HG03571 (cell line): ENCODE data around the gene TGIF2.

ENCODE experiments used
- ATAC-seq: cut with Tn5 transposase; IDR thresholded peaks from one replicate; pipeline ENCODE4 v1.9.1; 2021; ENCODE audit not compliant: unreplicated experiment

The TGIF2 gene

GRCh38 chr20:36573103-36573797, at the start of gene TGIF2:
TSS of gene TGIF2 (plus strand) at chr20:36573597. CDS start at chr20:36578775, 5,178 bp downstream.
- peak; percentile 44 for ATAC-seq

GRCh38 chr20:36525620-36526365, 47.6 kb upstream of the TGIF2 start:
- ATAC-seq: no peak

GRCh38 chr20:36526521-36527011, 46.8 kb upstream of the TGIF2 start:
- no peak for ATAC-seq

GRCh38 chr20:36527331-36528125, 45.9 kb upstream of the TGIF2 start:
- no peak for ATAC-seq

DNA sequence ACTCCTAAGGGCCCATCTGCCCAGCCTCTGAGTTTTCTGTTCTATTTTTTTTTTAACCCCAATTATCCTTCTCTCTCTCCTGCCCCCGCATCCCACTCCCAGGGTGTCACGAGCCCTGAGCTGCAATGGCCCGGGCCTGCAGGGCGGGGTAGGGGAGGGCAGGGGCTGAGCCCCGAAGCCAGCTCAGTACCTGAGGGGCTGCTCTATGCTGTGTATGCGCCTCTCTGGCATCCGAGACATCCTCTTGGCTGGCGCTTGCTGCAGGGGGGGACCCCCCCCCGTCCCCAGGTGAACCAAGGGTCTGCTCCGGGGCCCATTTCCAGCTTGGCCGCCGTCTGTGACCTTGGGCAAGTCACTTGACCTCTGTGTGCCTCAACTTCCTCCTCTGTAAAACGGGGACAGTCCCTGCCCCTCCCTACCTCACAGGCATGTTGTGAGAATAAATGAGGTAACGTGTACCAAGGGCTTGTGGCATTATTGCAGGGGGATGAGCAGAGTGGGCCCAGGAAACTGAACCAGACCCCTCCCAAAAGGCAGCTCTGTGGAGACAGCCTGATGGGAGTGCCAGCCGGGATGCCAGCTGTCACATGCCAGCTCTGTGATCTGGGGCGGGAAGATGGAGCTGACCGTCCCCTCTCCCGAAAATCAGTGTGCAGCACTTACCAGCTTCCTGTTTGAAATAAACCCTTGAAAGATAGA, 45.1 kb upstream of the TGIF2 start:
- ATAC-seq: no peak

DNA sequence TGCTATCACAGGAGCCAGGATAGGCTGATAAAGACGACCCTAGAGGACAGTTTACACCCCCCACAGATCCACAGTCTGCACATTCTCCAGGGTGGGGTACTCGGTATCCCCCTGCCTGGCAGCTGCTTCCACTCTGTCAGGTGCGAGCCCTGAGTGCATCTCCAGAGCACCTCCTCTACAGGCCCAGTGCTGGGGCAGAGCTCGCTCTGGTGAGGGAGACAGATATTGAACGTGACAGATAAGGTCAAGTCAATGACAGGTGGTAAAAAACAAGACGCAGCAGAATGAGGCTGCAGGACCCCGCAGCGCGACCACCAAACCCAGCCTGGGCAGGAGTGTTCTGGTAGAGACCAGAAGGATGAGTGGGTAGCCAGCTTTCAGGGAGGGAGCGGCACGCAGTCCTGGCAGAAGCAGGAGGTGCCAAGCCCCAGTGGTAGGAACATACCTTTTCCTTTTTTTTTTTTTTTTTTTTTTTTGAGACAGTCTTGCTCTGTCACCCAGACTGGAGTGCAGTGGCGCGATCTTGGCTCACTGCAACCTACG, 44.5 kb upstream of the TGIF2 start:
- ATAC-seq: no peak

GRCh38 chr20:36532388-36532787, 41.0 kb upstream of the TGIF2 start:
- no peak for ATAC-seq

- ATAC-seq: no peak
Measured at GRCh38 chr20:36532822-36533221, 40.6 kb upstream of the TGIF2 start.

DNA sequence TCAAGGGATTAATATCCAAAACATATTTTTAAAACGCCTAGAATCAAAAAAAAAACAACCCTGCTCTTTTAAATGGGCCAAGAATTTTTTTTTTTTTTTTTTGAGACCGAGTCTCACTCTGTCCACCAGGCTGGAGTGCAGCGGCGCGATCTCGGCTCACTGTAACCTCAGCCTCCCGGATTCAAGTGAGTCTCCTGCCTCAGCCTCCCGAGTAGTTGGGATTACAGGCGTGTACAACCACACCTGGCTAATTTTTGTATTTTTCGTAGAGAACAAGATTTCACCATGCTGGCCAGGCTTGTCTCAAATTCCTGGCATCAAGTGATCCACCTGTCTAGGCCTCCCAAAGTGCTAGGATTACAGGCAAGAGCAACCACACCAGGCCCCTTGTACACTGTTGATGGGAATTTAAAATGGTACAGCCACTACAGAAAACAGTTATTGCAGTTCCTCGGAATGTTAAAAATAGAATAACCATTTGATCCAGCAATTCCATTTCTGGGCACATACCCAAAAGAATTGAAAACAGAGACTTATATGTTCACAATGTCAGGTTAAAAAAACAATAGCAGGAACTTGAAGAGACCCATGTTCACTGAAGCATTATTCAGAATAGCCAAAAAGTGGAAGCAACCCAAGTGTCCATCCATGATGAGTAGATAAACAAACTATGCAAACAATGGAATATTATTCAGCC, 35.2 kb upstream of the TGIF2 start:
- no peak for ATAC-seq

DNA sequence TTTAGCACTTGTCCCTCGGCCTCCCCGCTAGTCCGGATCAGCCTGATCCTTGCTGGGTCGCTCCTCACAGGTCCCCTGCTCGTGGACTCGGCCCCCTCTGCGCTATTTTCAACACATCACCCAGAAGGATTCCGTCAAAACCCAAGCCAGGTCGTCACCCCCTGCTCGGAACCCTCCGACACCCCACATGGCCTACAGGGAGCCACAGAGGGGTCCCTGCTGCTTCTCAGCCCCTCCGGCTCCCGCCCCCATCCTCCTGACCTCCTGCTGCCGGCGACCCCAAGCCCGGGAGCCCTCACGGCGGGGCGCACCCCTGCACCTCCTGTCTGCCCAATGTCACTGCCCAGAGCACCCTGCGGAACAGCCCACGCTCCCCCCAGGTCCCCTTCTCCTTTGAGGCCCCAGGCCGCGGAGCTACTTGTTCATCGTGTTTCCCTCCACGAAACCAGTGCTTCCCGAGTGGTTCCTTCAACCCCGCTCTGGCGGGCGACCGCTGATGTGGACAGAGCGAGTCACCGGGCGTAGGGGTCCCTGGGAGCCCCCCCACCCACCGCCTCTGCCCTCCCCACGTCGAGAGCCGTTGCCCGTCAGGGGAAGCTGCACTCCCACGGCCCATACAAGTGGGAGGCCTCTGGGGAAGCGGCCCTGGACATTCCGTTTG, 32.7 kb upstream of the TGIF2 start:
- ATAC-seq: no peak

- ATAC-seq: no peak
Measured at GRCh38 chr20:36541227-36541767, 32.1 kb upstream of the TGIF2 start, which contains the start of gene MYL9. TSS of gene MYL9 (plus strand) at chr20:36541519. CDS start at chr20:36544885, 3,366 bp downstream.

GRCh38 chr20:36541768-36542488, 31.5 kb upstream of the TGIF2 start:
- ATAC-seq: no peak

DNA sequence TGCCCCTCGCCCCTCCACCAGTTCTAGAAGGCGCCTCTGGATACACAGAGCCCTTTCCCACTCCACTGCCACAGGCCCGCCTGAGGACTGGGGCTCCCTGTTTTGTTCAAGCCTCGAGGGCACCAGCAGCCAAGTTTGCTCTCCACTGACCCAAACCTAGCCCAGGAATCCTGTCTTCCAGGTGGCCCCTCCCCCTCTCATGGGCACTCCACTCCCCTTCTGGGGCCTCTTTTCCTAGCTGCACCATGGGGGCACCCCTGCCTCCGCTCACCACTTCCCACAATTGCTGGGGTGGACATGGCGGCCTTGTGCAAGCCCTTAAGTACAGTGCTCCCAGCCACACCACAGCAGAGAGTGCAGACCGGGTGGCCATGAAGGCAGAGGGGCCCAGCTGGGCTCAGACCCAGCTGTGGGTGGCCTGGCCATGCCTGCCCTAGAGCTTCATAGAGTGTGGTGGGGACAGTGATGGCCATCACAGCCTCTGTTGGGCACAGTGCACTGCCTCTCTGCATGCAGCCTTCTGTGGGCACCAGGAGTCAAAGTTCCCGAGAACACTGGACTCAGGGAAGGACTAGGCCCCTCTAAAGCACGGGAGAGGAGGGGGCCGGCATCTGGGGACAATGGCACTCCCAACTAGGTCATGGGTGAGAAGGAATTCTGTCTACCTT, 30.7 kb upstream of the TGIF2 start:
- no peak for ATAC-seq

GRCh38 chr20:36543184-36544133, 29.9 kb upstream of the TGIF2 start:
- ATAC-seq: no peak

GRCh38 chr20:36544134-36545018, 29.0 kb upstream of the TGIF2 start:
- no peak for ATAC-seq
